Muscle of leg (tissue), 11 donors: ENCODE results near the gene WWOX. TPM values are rescaled to one million over a fixed set of nuclear protein-coding genes. Genes with fewer than 3 reads are reported as not detected.

ENCODE experiments used
- DNase-seq: peaks from one replicate; pipeline ENCODE4 v3.0.0; 2013
- H3K27ac ChIP-seq: one replicate; pipeline ENCODE4 v1.5.1; 2013; ENCODE audit warnings: mild to moderate bottlenecking, low read length, control low read depth
- H3K27me3 ChIP-seq: one replicate; pipeline ENCODE4 v1.6.1; 2013; ENCODE audit warnings: low read length; ENCODE audit not compliant: control insufficient read depth, insufficient read depth
- H3K36me3 ChIP-seq: one replicate; pipeline ENCODE4 v1.6.1; 2013; ENCODE audit warnings: low read length; ENCODE audit not compliant: control insufficient read depth, insufficient read depth
- H3K4me1 ChIP-seq: one replicate; pipeline ENCODE4 v1.6.1; 2013; ENCODE audit warnings: low read length; ENCODE audit not compliant: control insufficient read depth, insufficient read depth
- H3K4me3 ChIP-seq: one replicate; pipeline ENCODE4 v1.5.1; 2013; ENCODE audit warnings: low read length, control low read depth
- H3K9me3 ChIP-seq: replicated peaks from 2 replicates; pipeline ENCODE4 v1.6.1; 2013; ENCODE audit warnings: low read depth, low read length; ENCODE audit not compliant: control insufficient read depth
- WGBS: methylation state at CpG from one replicate; pipeline ENCODE4 v1.1.5; 2013; ENCODE audit warnings: missing lambda C conversion rate; ENCODE audit not compliant: insufficient coverage; 5-methylcytosine and 5-hydroxymethylcytosine counted together
- polyA plus RNA-seq, 8 donors: library from polyadenylated mRNA; unstranded; fragments of 120-200 nt; gene quantifications; one replicate each; pipeline versions ENCODE4 v1.2.1 to v1.2.3, GENCODE V29; 2013; ENCODE audit warnings: inconsistent platforms in 1 of 8, low replicate concordance in 1 of 8; ENCODE audit not compliant: insufficient read length in 8 of 8, insufficient read depth in 1 of 8
- total RNA-seq: library from RNA; stranded (reverse); fragments of 120-200 nt; gene quantifications from one replicate; pipeline ENCODE4 v1.2.4, GENCODE V29; 2013

Gene WWOX
- total and polyA plus RNA-seq, 9 donors = 8.1 to 15.8 (median 12.2) TPM

DNA sequence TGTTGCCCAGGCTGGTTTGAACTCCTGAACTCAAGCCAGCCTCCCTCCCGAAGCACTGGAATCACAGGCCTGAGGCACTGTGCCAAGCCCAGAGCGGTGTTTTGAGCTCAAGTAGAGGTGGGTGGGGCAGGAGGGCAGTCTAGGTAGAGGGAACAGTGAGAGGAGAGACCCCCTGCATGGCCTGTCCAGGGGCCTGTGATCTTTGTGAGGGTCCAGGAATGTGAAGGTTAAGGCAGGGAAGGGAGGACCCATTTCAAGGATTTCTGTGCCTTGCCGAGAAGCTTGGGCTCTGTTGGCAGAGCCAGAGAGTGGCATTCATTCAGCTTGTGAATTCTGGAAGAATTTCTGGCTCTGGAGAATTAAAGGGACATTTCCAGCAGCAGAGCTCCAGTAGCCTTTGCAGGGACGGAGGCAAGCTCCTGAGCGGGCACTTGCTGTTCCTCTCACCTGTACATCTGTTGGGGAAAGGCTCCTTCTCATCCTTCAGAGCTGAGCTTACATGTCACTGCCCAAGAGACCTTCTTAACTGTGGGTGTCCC is 2.7 kb downstream of the WWOX start:
- no peaks in the 10 kb centered on the region for H3K36me3 ChIP-seq
- no peak overlapping the region for H3K27ac ChIP-seq
- H3K4me1 ChIP-seq = peaks cover 12% of the 10 kb centered on the region
- WGBS = 85% methylated on average over 5 of the region's 5 CpGs
- no peak for DNase-seq
- no peaks in the 10 kb centered on the region for H3K27me3 ChIP-seq
- no peak overlapping the region for H3K4me3 ChIP-seq
- H3K9me3 ChIP-seq = no peaks in the 10 kb centered on the region

- 60% methylated on average over 8 of the region's 11 CpGs for WGBS
These were observed 3.4 kb downstream of the WWOX start for GRCh38 chr16:78102865-78103264.

DNA sequence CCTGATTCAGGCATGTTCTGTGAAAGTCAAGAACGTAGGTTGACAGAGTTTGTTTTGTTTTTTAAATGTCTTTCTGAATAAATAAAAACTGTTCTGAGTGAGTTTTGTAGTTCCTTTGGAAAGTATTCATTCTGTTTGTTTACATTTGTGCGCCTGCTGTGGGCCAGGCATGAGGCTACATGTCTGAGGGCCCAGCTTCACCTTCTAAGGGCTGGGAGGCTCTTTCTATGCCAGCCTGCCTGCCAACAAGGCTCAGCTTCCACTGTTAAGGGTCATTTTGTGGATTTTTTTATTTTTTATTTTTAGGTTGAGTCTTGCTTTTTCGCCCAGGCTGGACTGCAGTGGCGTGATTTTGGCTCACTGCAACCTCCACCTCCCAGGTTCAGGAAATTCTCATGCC is 6.1 kb downstream of the WWOX start:
- no peak overlapping the region for H3K27ac ChIP-seq
- no peak for DNase-seq
- 50% methylated on average over 2 of the region's 4 CpGs for WGBS
- H3K4me1 ChIP-seq = peaks cover 8% of the 10 kb centered on the region
- peaks cover under 1% of the 10 kb centered on the region for H3K36me3 ChIP-seq
- no peaks in the 10 kb centered on the region for H3K9me3 ChIP-seq
- H3K27me3 ChIP-seq = no peaks in the 10 kb centered on the region
- no peak overlapping the region for H3K4me3 ChIP-seq

More at GRCh38 chr16:78102865-78103264, 3.4 kb downstream of the WWOX start:
- Histone ChIP-seq H3K36me3 (no peaks in the 10 kb centered on the region), H3K27me3 (no peaks in the 10 kb centered on the region), H3K4me1 (peaks cover 12% of the 10 kb centered on the region), H3K4me3 (no peak overlapping the region), H3K9me3 (no peaks in the 10 kb centered on the region), H3K27ac (no peak overlapping the region)
- DNase-seq = no peak

DNA sequence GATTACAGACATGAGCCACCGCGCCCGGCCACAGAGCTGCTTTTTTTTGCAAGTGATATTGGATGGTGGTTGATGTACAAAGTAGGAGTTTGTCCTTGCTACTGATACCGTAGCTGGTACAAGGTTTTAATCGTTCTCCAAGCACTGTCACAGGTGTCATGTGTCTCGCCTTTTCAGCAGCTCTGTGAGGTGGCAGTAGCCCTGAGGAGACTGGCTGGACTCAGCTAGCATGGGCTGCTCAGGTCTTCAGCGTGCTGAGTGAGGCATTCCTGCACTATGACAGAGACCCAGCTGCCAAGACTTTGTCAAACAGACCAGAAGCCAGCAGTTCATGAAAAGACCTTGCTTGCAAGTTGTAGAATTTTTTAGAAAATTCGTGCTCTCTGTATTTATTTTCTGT is 7.2 kb downstream of the WWOX start:
- 70% methylated on average over 7 of the region's 8 CpGs for WGBS
- no peak overlapping the region for H3K4me3 ChIP-seq
- no peak overlapping the region for H3K27ac ChIP-seq
- no peaks in the 10 kb centered on the region for H3K9me3 ChIP-seq
- H3K36me3 ChIP-seq = peaks cover 2% of the 10 kb centered on the region
- no peaks in the 10 kb centered on the region for H3K27me3 ChIP-seq
- H3K4me1 ChIP-seq = peaks cover 7% of the 10 kb centered on the region
- peak; percentile 43 for DNase-seq

DNA sequence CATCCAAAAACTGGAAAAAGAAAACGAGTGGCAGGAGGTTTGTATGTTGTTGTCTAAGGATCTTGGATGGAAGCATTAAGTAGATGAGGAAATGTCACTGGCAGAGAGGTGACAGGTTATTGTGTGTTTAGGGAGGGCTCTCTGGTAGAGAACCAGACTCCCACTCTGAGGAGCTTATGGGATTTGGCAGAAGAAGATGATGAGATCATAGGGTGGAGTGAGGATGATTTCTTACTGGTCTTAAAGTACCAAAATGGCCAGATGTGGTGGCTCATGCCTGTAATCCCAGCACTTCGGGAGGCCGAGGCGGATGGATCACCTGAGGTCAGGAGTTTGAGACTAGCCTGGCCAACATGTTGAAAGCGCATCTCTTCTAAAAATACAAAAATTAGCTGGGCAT is 9.0 kb downstream of the WWOX start:
- no peak for DNase-seq
- Histone ChIP-seq H3K9me3 (no peaks in the 10 kb centered on the region), H3K27me3 (no peaks in the 10 kb centered on the region), H3K36me3 (peaks cover 4% of the 10 kb centered on the region), H3K4me1 (peaks cover 7% of the 10 kb centered on the region), H3K27ac (no peak overlapping the region), H3K4me3 (no peak overlapping the region)
- 83% methylated on average over 5 of the region's 5 CpGs for WGBS

- Histone ChIP-seq H3K27me3 (no peaks in the 10 kb centered on the region), H3K4me3 (no peak overlapping the region), H3K27ac (no peak overlapping the region), H3K36me3 (peaks cover 4% of the 10 kb centered on the region), H3K4me1 (peaks cover 5% of the 10 kb centered on the region), H3K9me3 (no peaks in the 10 kb centered on the region)
- no peak for DNase-seq
- no CpG with 5 or more reads among the region's 2 CpGs for WGBS
These were observed 13.8 kb downstream of the WWOX start for GRCh38 chr16:78113258-78113657.

- H3K4me3 ChIP-seq = no peak overlapping the region
- H3K36me3 ChIP-seq = peaks cover 12% of the 10 kb centered on the region
- DNase-seq = no peak
- H3K9me3 ChIP-seq = no peaks in the 10 kb centered on the region
- H3K27me3 ChIP-seq = no peaks in the 10 kb centered on the region
- no peak overlapping the region for H3K27ac ChIP-seq
- 100% methylated on average over 1 of the region's 5 CpGs for WGBS
- H3K4me1 ChIP-seq = no peaks in the 10 kb centered on the region
These were observed 16.2 kb downstream of the WWOX start for GRCh38 chr16:78115659-78116058.

DNA sequence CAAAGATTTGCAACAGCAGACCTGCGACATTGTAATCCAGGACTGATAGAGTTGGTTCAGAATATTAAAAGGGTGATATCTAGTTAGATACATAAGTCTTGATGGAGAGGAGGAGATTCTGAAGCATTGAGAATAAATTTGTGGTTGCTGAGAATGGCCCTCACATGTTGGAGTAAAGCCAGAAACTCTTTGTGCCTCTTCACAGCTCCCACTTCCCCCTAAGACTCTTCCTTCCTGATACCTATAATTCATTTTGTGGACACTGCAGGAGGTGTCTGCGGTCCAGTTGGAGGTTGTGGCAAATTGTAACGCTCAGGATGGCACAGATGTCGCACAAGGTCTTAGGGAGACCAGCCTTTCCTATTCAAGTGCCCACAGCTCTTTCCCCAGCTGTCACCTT is 17.5 kb downstream of the WWOX start:
- H3K27ac ChIP-seq = no peak overlapping the region
- no peaks in the 10 kb centered on the region for H3K27me3 ChIP-seq
- no peaks in the 10 kb centered on the region for H3K4me1 ChIP-seq
- H3K4me3 ChIP-seq = no peak overlapping the region
- no peak for DNase-seq
- H3K36me3 ChIP-seq = peaks cover 12% of the 10 kb centered on the region
- WGBS = 89% methylated on average over 4 of the region's 4 CpGs
- H3K9me3 ChIP-seq = no peaks in the 10 kb centered on the region

- no peak for DNase-seq
- whole genome bisulfite sequencing = no CpG with 5 or more reads among the region's 5 CpGs
- H3K4me1 ChIP-seq = no peaks in the 10 kb centered on the region
- peaks cover 10% of the 10 kb centered on the region for H3K36me3 ChIP-seq
- H3K27me3 ChIP-seq = no peaks in the 10 kb centered on the region
- no peaks in the 10 kb centered on the region for H3K9me3 ChIP-seq
- no peak overlapping the region for H3K27ac ChIP-seq
- no peak overlapping the region for H3K4me3 ChIP-seq
These were observed 17.9 kb downstream of the WWOX start for GRCh38 chr16:78117391-78117790.

GRCh38 chr16:78118469-78119025 is 19.1 kb downstream of the WWOX start:
- Histone ChIP-seq H3K4me1 (no peaks in the 10 kb centered on the region), H3K27ac (no peak overlapping the region), H3K27me3 (no peaks in the 10 kb centered on the region), H3K9me3 (no peaks in the 10 kb centered on the region), H3K36me3 (peaks cover 10% of the 10 kb centered on the region), H3K4me3 (no peak overlapping the region)
- DNase-seq = no peak
- WGBS = no CpG with 5 or more reads among the region's 4 CpGs
